B cell (primary cell): ENCODE measurements around the gene TMX4. TPM values are rescaled to one million over a fixed set of nuclear protein-coding genes. Genes with fewer than 3 reads are reported as not detected.

Experiments used
- ATAC-seq: fragments of 200-7000 bp; cut with Tn5 transposase; one replicate; pipeline ENCODE4 v1.10.0; 2021; ENCODE audit warnings: low read depth, mild to moderate bottlenecking, moderate number of reproducible peaks, moderate library complexity
- CTCF ChIA-PET: fragments of 350-600 bp; sonication (Branson Sonifier 250); formaldehyde crosslinking; loops from one replicate; lab custom pipeline; 2021; ENCODE audit warnings: antibody characterized with exemption, inconsistent platforms; lab: Charles Lee
- POLR2A ChIA-PET: fragments of 350-600 bp; sonication (Branson Sonifier 250); formaldehyde crosslinking; loops from one replicate; lab custom pipeline; 2021; ENCODE audit warnings: antibody characterized with exemption; lab: Charles Lee
- DNase-seq: peaks from one replicate; pipeline ENCODE4 v3.0.0; 2013
- H2AFZ ChIP-seq: 2 replicates; pipeline ENCODE4 v1.6.1; 2012; ENCODE audit warnings: mild to moderate bottlenecking, low read depth, low read length; ENCODE audit not compliant: insufficient read depth, poor library complexity, severe bottlenecking
- H3K27ac ChIP-seq, 2 donors: 1 replicate in 1 of 2; 2 replicates in 1 of 2; pipeline ENCODE4 v1.5.1; 2012 to 2013; ENCODE audit warnings: low read length in 2 of 2, mild to moderate bottlenecking in 2 of 2, moderate library complexity in 1 of 2
- H3K27me3 ChIP-seq, 4 experiments: fragments of 200-600 bp in 1 of 4; sonication (generic) in 1 of 4; replicated peaks in 1 of 4; 1 replicate in 2 of 4; 2 replicates in 2 of 4; pipeline versions ENCODE4 v1.6.1 to v1.7.0; 2013 to 2016; ENCODE audit warnings: low read length in 3 of 4, mild to moderate bottlenecking in 2 of 4, mixed read lengths in 1 of 4, moderate library complexity in 1 of 4; ENCODE audit not compliant: insufficient read depth in 4 of 4, control insufficient read depth in 3 of 4; ENCODE audit errors: control extremely low read depth in 1 of 4
- H3K36me3 ChIP-seq, 2 experiments: replicated peaks in 1 of 2; 1 replicate in 1 of 2; 2 replicates in 1 of 2; pipeline versions ENCODE4 v1.6.1 to v1.7.1; 2013; ENCODE audit warnings: low read length in 1 of 2; ENCODE audit not compliant: insufficient read depth in 2 of 2, control insufficient read depth in 1 of 2; ENCODE audit errors: control extremely low read depth in 1 of 2, extremely low read depth in 1 of 2
- H3K4me1 ChIP-seq, 2 donors: fragments of 200-600 bp in 1 of 2; sonication (generic) in 1 of 2; 1 replicate in 1 of 2; 2 replicates in 1 of 2; pipeline versions ENCODE4 v1.5.1 to v1.6.1; 2013 to 2017; ENCODE audit warnings: low read length in 2 of 2; ENCODE audit not compliant: control insufficient read depth in 2 of 2, insufficient read depth in 2 of 2
- H3K4me2 ChIP-seq: replicated peaks from 2 replicates; pipeline ENCODE3; 2012; ENCODE audit warnings: mild to moderate bottlenecking, low read depth, low read length; ENCODE audit not compliant: poor library complexity, severe bottlenecking
- H3K4me3 ChIP-seq, 5 experiments: fragments of 200-600 bp in 1 of 5; sonication (generic) in 1 of 5; 1 replicate in 3 of 5; 2 replicates in 2 of 5; pipeline versions ENCODE4 v1.5.1 to v1.7.0; 2011 to 2016; ENCODE audit warnings: low read length in 4 of 5, mild to moderate bottlenecking in 4 of 5, low read depth in 2 of 5, control low read depth in 1 of 5, moderate library complexity in 1 of 5; ENCODE audit not compliant: insufficient read depth in 1 of 5; ENCODE audit errors: control extremely low read depth in 1 of 5, extremely low read depth in 1 of 5
- H3K79me2 ChIP-seq: fragments of 200-600 bp; sonication (generic); one replicate; pipeline ENCODE4 v1.6.0; 2016; ENCODE audit warnings: low read length; ENCODE audit not compliant: control insufficient read depth, insufficient read depth
- H3K9ac ChIP-seq: fragments of 200-600 bp; sonication (generic); 2 replicates; pipeline ENCODE4 v1.6.1; 2017; ENCODE audit warnings: mild to moderate bottlenecking, low read length, moderate library complexity
- H3K9me3 ChIP-seq, 3 donors: one replicate each; pipeline versions ENCODE4 v1.6.1 to v1.7.1; 2013; ENCODE audit warnings: low read length in 2 of 3; ENCODE audit not compliant: control insufficient read depth in 2 of 3, insufficient read depth in 1 of 3; ENCODE audit errors: control extremely low read depth in 1 of 3
- H4K20me1 ChIP-seq: 2 replicates; pipeline ENCODE4 v1.6.0; 2012; ENCODE audit warnings: mild to moderate bottlenecking, low read length; ENCODE audit not compliant: insufficient read depth, control insufficient read depth, poor library complexity, severe bottlenecking
- H3K27ac Mint-ChIP-seq: one replicate; pipeline ENCODE4 v1.8.0; 2021; ENCODE audit warnings: mixed read lengths
- H3K27me3 Mint-ChIP-seq: one replicate; pipeline ENCODE4 v1.8.0; 2021; ENCODE audit warnings: mixed read lengths
- H3K4me1 Mint-ChIP-seq: one replicate; pipeline ENCODE4 v1.8.0; 2021; ENCODE audit warnings: mixed read lengths
- H3K4me3 Mint-ChIP-seq: one replicate; pipeline ENCODE4 v1.8.0; 2021; ENCODE audit warnings: mixed read lengths
- H3K9me3 Mint-ChIP-seq: one replicate; pipeline ENCODE4 v1.8.0; 2022; ENCODE audit warnings: mixed read lengths; ENCODE audit not compliant: insufficient read depth
- CTCF ChIP-seq: fragments of 200-600 bp; IDR thresholded peaks from one replicate; pipeline ENCODE4 v1.8.0; 2022; ENCODE audit warnings: antibody characterized with exemption, mild to moderate bottlenecking
- EZH2 ChIP-seq: IDR thresholded peaks from 2 replicates; pipeline ENCODE4 v1.6.1; 2012; ENCODE audit warnings: borderline replicate concordance, low read depth, mild to moderate bottlenecking, moderate library complexity, low read length; ENCODE audit not compliant: insufficient read depth, poor library complexity, severe bottlenecking
- WGBS: methylation state at CpG from one replicate; pipeline ENCODE4 v1.1.5; 2013; ENCODE audit warnings: missing lambda C conversion rate; ENCODE audit not compliant: insufficient coverage; 5-methylcytosine and 5-hydroxymethylcytosine counted together
- intact Hi-C: fragments of 100-400 bp; cut with micrococcal nuclease; formaldehyde crosslinking; loops from one replicate; pipeline ENCODE4 v1.10.0; 2022
- polyA plus RNA-seq: library from polyadenylated mRNA; depleted of rRNA; stranded (reverse); fragments of >200 nt; gene quantifications from 2 replicates; pipeline ENCODE4 v1.2.3, GENCODE V29; 2012
- total RNA-seq, 2 donors: library from RNA; stranded (reverse); fragments of 120-200 nt in 1 of 2; gene quantifications; 1 replicate in 1 of 2; 2 replicates in 1 of 2; pipeline versions ENCODE4 v1.2.3 to v1.2.4, GENCODE V29; 2013 to 2022

The TMX4 gene
- total and polyA plus RNA-seq, 2 donors (not counting 1 experiment from before 2014, with no cell fraction given): 5.8 to 62.9 TPM

GRCh38 chr20:8002056-8002455 is 17.5 kb downstream of the TMX4 start:
- Mint-ChIP-seq H3K27ac (no peak overlapping the region), H3K9me3 (no peaks in the 10 kb centered on the region), H3K27me3 (no peaks in the 10 kb centered on the region), H3K4me1 (peaks cover 1% of the 10 kb centered on the region), H3K4me3 (no peak overlapping the region)
- ChIA-PET CTCF (no interaction called here), POLR2A (no interaction called here)
- no CpG with 5 or more reads among the region's 1 CpG for WGBS
- Histone ChIP-seq H3K27me3 (no peaks in the 10 kb centered on the region), H3K9ac (no peak overlapping the region), H3K79me2 (no peaks in the 10 kb centered on the region), H3K27ac (no peak overlapping the region), H4K20me1 (peaks cover 5% of the 10 kb centered on the region), H3K9me3 (no peaks in the 10 kb centered on the region), H2AFZ (no peak overlapping the region), H3K4me3 (no peak overlapping the region), H3K4me1 (no peaks in the 10 kb centered on the region), H3K36me3 (peaks cover 14 to 44% of the 10 kb centered on the region in 2 experiments), H3K4me2 (no peak overlapping the region)
- TF ChIP-seq CTCF (no peak), EZH2 (no peak)
- DNase-seq (no peak), ATAC-seq (no peak)
- intact Hi-C loops: no loop called here

- Histone ChIP-seq H3K9me3 (peaks cover 0 to 4% (median 0%) of the 10 kb centered on the region in 3 donors), H3K27me3 (no peaks in the 10 kb centered on the region), H4K20me1 (peaks cover 5% of the 10 kb centered on the region), H3K79me2 (no peaks in the 10 kb centered on the region), H2AFZ (no peak overlapping the region), H3K4me3 (no peak overlapping the region), H3K36me3 (peaks cover 22 to 57% of the 10 kb centered on the region in 2 experiments), H3K4me1 (no peaks in the 10 kb centered on the region), H3K4me2 (no peak overlapping the region), H3K27ac (no peak overlapping the region), H3K9ac (no peak overlapping the region)
- intact Hi-C loops: no loop called here
- no peaks in the 10 kb centered on the region for H3K27me3 Mint-ChIP-seq
- ChIA-PET CTCF (no interaction called here), POLR2A (no interaction called here)
- TF ChIP-seq CTCF (no peak), EZH2 (no peak)
- no peaks in the 10 kb centered on the region for H3K4me1 Mint-ChIP-seq
- ATAC-seq: no peak
- no peak overlapping the region for H3K27ac Mint-ChIP-seq
- H3K9me3 Mint-ChIP-seq: no peaks in the 10 kb centered on the region
- no peak for DNase-seq
- H3K4me3 Mint-ChIP-seq: no peak overlapping the region
Measured at GRCh38 chr20:8000796-8001195, 18.8 kb downstream of the TMX4 start.
